Ascending aorta (tissue), 2 donors: ENCODE data around the gene PITPNC1. TPM values are rescaled to one million over a fixed set of nuclear protein-coding genes. Genes with fewer than 3 reads are reported as not detected.
"Not testable (repeated sequence)": the region's sequence is repeated elsewhere in the genome, so short reads cannot be mapped to it uniquely, and the experiment has no call there.

Experiments used
- DNase-seq, 2 donors: peaks; one replicate each; pipeline ENCODE4 v3.0.0-alpha.2; 2019; ENCODE audit warnings: low spot score in 2 of 2
- H3K27ac ChIP-seq, 2 donors: fragments of 200-600 bp; sonication (generic); one replicate each; pipeline ENCODE4 v1.5.1; 2016 to 2017; ENCODE audit warnings: mild to moderate bottlenecking in 1 of 2
- H3K27me3 ChIP-seq: fragments of 200-600 bp; sonication (generic); one replicate; pipeline ENCODE4 v1.5.1; 2017
- H3K36me3 ChIP-seq, 2 donors: fragments of 200-600 bp; sonication (generic); one replicate each; pipeline ENCODE4 v1.5.1; 2016
- H3K4me1 ChIP-seq, 2 donors: fragments of 200-600 bp; sonication (generic); one replicate each; pipeline ENCODE4 v1.5.1; 2016 to 2017; ENCODE audit warnings: mild to moderate bottlenecking in 1 of 2
- H3K4me3 ChIP-seq, 2 donors: fragments of 200-600 bp; sonication (generic); one replicate each; pipeline ENCODE4 v1.5.1; 2016 to 2017; ENCODE audit warnings: mild to moderate bottlenecking in 1 of 2
- H3K9me3 ChIP-seq, 2 donors: fragments of 200-600 bp; sonication (generic); one replicate each; pipeline ENCODE4 v1.5.1; 2016
- CTCF ChIP-seq, 3 experiments: fragments of 200-600 bp in 2 of 3; fragments of 450-650 bp in 1 of 3; sonication (generic) in 2 of 3; IDR thresholded peaks; one replicate each; pipeline ENCODE4 v1.5.1; 2016 to 2019; ENCODE audit warnings: antibody characterized with exemption in 3 of 3, mild to moderate bottlenecking in 1 of 3, moderate library complexity in 1 of 3
- intact Hi-C: fragments of 100-400 bp; cut with DNase I; formaldehyde crosslinking; loops from one replicate; pipeline ENCODE4 v1.15.1; 2023
- total RNA-seq: library from RNA; depleted of rRNA; stranded (reverse); fragments of >200 nt; gene quantifications from one replicate; pipeline ENCODE4 v1.1.0, GENCODE V29; 2016

Gene PITPNC1
- total RNA-seq, 1 donor from 2014 or later, result 10.9 TPM

- no peak for DNase-seq
- Histone ChIP-seq H3K27me3 (no peaks in the 10 kb centered on the region), H3K4me1 (peaks cover 0 to 16% of the 10 kb centered on the region in 2 donors), H3K9me3 (no peaks in the 10 kb centered on the region), H3K27ac (peak overlapping the region; percentile 88 to 95), H3K36me3 (no peaks in the 10 kb centered on the region), H3K4me3 (peak overlapping the region; percentile 91 to 94)
- no peak for TF ChIP-seq CTCF (IDR thresholded peaks at IDR 0.05)
- intact Hi-C loops, result loop anchor here (2.0 to 5.0 kb wide), 4 partner anchors 96 to 1078 kb away; partner anchors contain the start of genes BPTF and WIPI1
Observed at GRCh38 chr17:67379251-67379630, 2.2 kb downstream of the PITPNC1 start.

- Histone ChIP-seq H3K4me1 (peaks cover 0 to 6% of the 10 kb centered on the region in 2 donors), H3K27me3 (no peaks in the 10 kb centered on the region), H3K4me3 (no peak overlapping the region), H3K27ac (no peak overlapping the region), H3K9me3 (no peaks in the 10 kb centered on the region), H3K36me3 (no peaks in the 10 kb centered on the region)
- intact Hi-C loops, result no loop called here
- no peak for TF ChIP-seq CTCF (IDR thresholded peaks at IDR 0.05)
- DNase-seq, result no peak
Observed at GRCh38 chr17:67381929-67382257, 4.8 kb downstream of the PITPNC1 start.

- TF ChIP-seq CTCF (IDR thresholded peaks at IDR 0.05), result no peak
Observed at GRCh38 chr17:67385122-67385988, 8.3 kb downstream of the PITPNC1 start.

GRCh38 chr17:67386965-67387551 is 10.0 kb downstream of the PITPNC1 start:
- Histone ChIP-seq H3K4me1 (peaks cover 3 to 5% of the 10 kb centered on the region in 2 donors), H3K9me3 (no peaks in the 10 kb centered on the region), H3K4me3 (no peak overlapping the region), H3K36me3 (no peaks in the 10 kb centered on the region), H3K27me3 (no peaks in the 10 kb centered on the region), H3K27ac (no peak overlapping the region)
- peak; percentile 25 to 41 (median 32) for TF ChIP-seq CTCF (IDR thresholded peaks at IDR 0.05)
- DNase-seq, result no peak
- intact Hi-C loops, result no loop called here

More at GRCh38 chr17:67385122-67385988, 8.3 kb downstream of the PITPNC1 start:
- Histone ChIP-seq H3K27ac (no peak overlapping the region), H3K9me3 (no peaks in the 10 kb centered on the region), H3K36me3 (no peaks in the 10 kb centered on the region), H3K4me3 (no peak overlapping the region), H3K4me1 (peaks cover 0 to 2% of the 10 kb centered on the region in 2 donors), H3K27me3 (no peaks in the 10 kb centered on the region)
- intact Hi-C loops, result no loop called here
- DNase-seq, result no peak

GRCh38 chr17:67388536-67388935 is 11.5 kb downstream of the PITPNC1 start:
- DNase-seq, H3K27ac ChIP-seq, H3K9me3 ChIP-seq, intact Hi-C loops, H3K36me3 ChIP-seq, H3K4me3 ChIP-seq, H3K27me3 ChIP-seq, H3K4me1 ChIP-seq: not testable (repeated sequence)

GRCh38 chr17:67388986-67389385 is 11.9 kb downstream of the PITPNC1 start:
- H3K27ac ChIP-seq, result no peak overlapping the region
- intact Hi-C loops, result no loop called here

More at GRCh38 chr17:67388986-67389385, 11.9 kb downstream of the PITPNC1 start:
- no peaks in the 10 kb centered on the region for H3K9me3 ChIP-seq
- H3K27me3 ChIP-seq, result no peaks in the 10 kb centered on the region
- no peak overlapping the region for H3K4me3 ChIP-seq
- DNase-seq, result no peak
- no peak for TF ChIP-seq CTCF (IDR thresholded peaks at IDR 0.05)
- H3K36me3 ChIP-seq, result no peaks in the 10 kb centered on the region
- peaks cover 3 to 5% of the 10 kb centered on the region in 2 donors for H3K4me1 ChIP-seq
